IMR-90 (cell line): ENCODE results near the gene GABARAPL2. TPM values are rescaled to one million over a fixed set of nuclear protein-coding genes. Genes with fewer than 3 reads are reported as not detected.

ENCODE experiments used
- ATAC-seq: fragments of 200-7000 bp; cut with Tn5 transposase; 2 replicates; pipeline ENCODE4 v1.9.1; 2020; ENCODE audit warnings: low read depth, mild to moderate bottlenecking, moderate library complexity
- BruUV-seq: library from RNA; stranded (reverse); fragments of 400-500 nt; replicated peaks from 2 replicates; lab custom pipeline; 2021; lab: Mats Ljungman, UMichigan
- CTCF ChIA-PET: fragments of 300-600 bp; formaldehyde crosslinking; extraction: SDS; loops from one replicate; lab custom pipeline; 2021; ENCODE audit warnings: antibody characterized with exemption; lab: Yijun Ruan, JAX
- POLR2A ChIA-PET: fragments of 300-600 bp; sonication (Branson Sonifier 250); formaldehyde crosslinking; loops from one replicate; lab custom pipeline; 2022; ENCODE audit warnings: antibody characterized with exemption; ENCODE audit not compliant: unreplicated experiment; lab: Charles Lee
- DNase-seq: peaks from one replicate; pipeline ENCODE4 v3.0.0; 2013
- H2AFZ ChIP-seq: replicated peaks from 2 replicates; pipeline ENCODE3; 2013; ENCODE audit warnings: low read length, mild to moderate bottlenecking; ENCODE audit not compliant: poor library complexity
- H2AK5ac ChIP-seq: 2 replicates; pipeline ENCODE4 v1.6.1; 2013; ENCODE audit warnings: low read depth, low read length, inconsistent platforms
- H2AK9ac ChIP-seq: replicated peaks from 2 replicates; pipeline ENCODE3; 2013; ENCODE audit warnings: mild to moderate bottlenecking, low read depth, low read length, moderate library complexity; ENCODE audit not compliant: poor library complexity
- H2BK120ac ChIP-seq: 2 replicates; pipeline ENCODE4 v1.6.1; 2013; ENCODE audit warnings: low read depth, low read length, inconsistent platforms
- H2BK15ac ChIP-seq: 3 replicates; pipeline ENCODE4 v1.6.1; 2013; ENCODE audit warnings: low read depth, low read length, inconsistent platforms
- H2BK20ac ChIP-seq: 2 replicates; pipeline ENCODE4 v1.6.1; 2013; ENCODE audit warnings: low read depth, mild to moderate bottlenecking, inconsistent platforms, low read length, moderate library complexity
- H2BK5ac ChIP-seq: 2 replicates; pipeline ENCODE4 v1.6.1; 2013; ENCODE audit warnings: mild to moderate bottlenecking, low read depth, low read length, inconsistent platforms; ENCODE audit not compliant: poor library complexity, severe bottlenecking
- H3K14ac ChIP-seq: replicated peaks from 2 replicates; pipeline ENCODE4 v1.6.1; 2013; ENCODE audit warnings: low read depth, low read length, inconsistent platforms
- H3K18ac ChIP-seq: 2 replicates; pipeline ENCODE4 v1.6.1; 2013; ENCODE audit warnings: low read depth, low read length, control low read depth
- H3K23ac ChIP-seq: 2 replicates; pipeline ENCODE4 v1.6.1; 2013; ENCODE audit warnings: low read depth, low read length, inconsistent platforms
- H3K27ac ChIP-seq: 2 replicates; pipeline ENCODE4 v1.5.1; 2013; ENCODE audit warnings: mild to moderate bottlenecking, control low read depth, low read length; ENCODE audit not compliant: insufficient read depth
- H3K27me3 ChIP-seq: 2 replicates; pipeline ENCODE4 v1.6.1; 2013; ENCODE audit warnings: low read length; ENCODE audit not compliant: control insufficient read depth, insufficient read depth
- H3K36me3 ChIP-seq: 2 replicates; pipeline ENCODE4 v1.6.1; 2013; ENCODE audit warnings: low read length, mixed read lengths; ENCODE audit not compliant: control insufficient read depth, insufficient read depth
- H3K4ac ChIP-seq: 2 replicates; pipeline ENCODE4 v1.6.1; 2013; ENCODE audit warnings: low read depth, low read length, inconsistent platforms
- H3K4me1 ChIP-seq: 2 replicates; pipeline ENCODE4 v1.6.1; 2013; ENCODE audit warnings: low read length, mixed read lengths; ENCODE audit not compliant: control insufficient read depth, insufficient read depth
- H3K4me2 ChIP-seq: 2 replicates; pipeline ENCODE4 v1.6.1; 2013; ENCODE audit warnings: low read depth, mild to moderate bottlenecking, control low read depth, low read length, moderate library complexity
- H3K4me3 ChIP-seq: 2 replicates; pipeline ENCODE4 v1.5.1; 2013; ENCODE audit warnings: low read depth, mild to moderate bottlenecking, control low read depth, low read length, moderate library complexity; ENCODE audit not compliant: insufficient read depth
- H3K56ac ChIP-seq: 2 replicates; pipeline ENCODE4 v1.6.1; 2013; ENCODE audit warnings: low read length, inconsistent platforms; ENCODE audit not compliant: insufficient read depth; ENCODE audit errors: extremely low read depth
- H3K79me1 ChIP-seq, 2 experiments: 2 replicates each; pipeline ENCODE4 v1.6.1; 2013; ENCODE audit warnings: low read length in 2 of 2, inconsistent platforms in 1 of 2, low read depth in 1 of 2
- H3K9ac ChIP-seq: 2 replicates; pipeline ENCODE4 v1.6.1; 2013; ENCODE audit warnings: low read depth, low read length, control low read depth
- H3K9me1 ChIP-seq: 2 replicates; pipeline ENCODE4 v1.6.1; 2013; ENCODE audit warnings: low read length, inconsistent platforms; ENCODE audit not compliant: insufficient read depth
- H3K9me3 ChIP-seq: 2 replicates; pipeline ENCODE4 v1.6.1; 2013; ENCODE audit warnings: low read length; ENCODE audit not compliant: control insufficient read depth, insufficient read depth
- H4K20me1 ChIP-seq: 2 replicates; pipeline ENCODE4 v1.6.1; 2013; ENCODE audit warnings: low read length, inconsistent platforms; ENCODE audit not compliant: insufficient read depth
- H4K5ac ChIP-seq: 2 replicates; pipeline ENCODE4 v1.6.1; 2013; ENCODE audit warnings: mild to moderate bottlenecking, low read depth, low read length, control low read depth
- H4K8ac ChIP-seq, 2 experiments: 2 replicates each; pipeline ENCODE4 v1.6.1; 2013; ENCODE audit warnings: low read depth in 2 of 2, low read length in 2 of 2, control low read depth in 1 of 2, inconsistent platforms in 1 of 2
- H4K91ac ChIP-seq: 2 replicates; pipeline ENCODE4 v1.6.1; 2013; ENCODE audit warnings: low read depth, low read length, inconsistent platforms; ENCODE audit not compliant: insufficient read depth
- BHLHE40 ChIP-seq: fragments of 150-350 bp; IDR thresholded peaks from 2 replicates; pipeline ENCODE4 v1.6.1; 2016; ENCODE audit warnings: mild to moderate bottlenecking, low read depth, low read length
- CEBPB ChIP-seq: IDR thresholded peaks from 2 replicates; pipeline ENCODE4 v1.6.1; 2012; ENCODE audit warnings: low read depth, low read length, improper control_type of control experiment
- FOS ChIP-seq: fragments of 150-350 bp; IDR thresholded peaks from 2 replicates; pipeline ENCODE4 v1.6.1; 2016; ENCODE audit warnings: low read depth, low read length
- MAFK ChIP-seq: IDR thresholded peaks from 2 replicates; pipeline ENCODE4 v1.6.1; 2012; ENCODE audit warnings: low read depth, low read length, improper control_type of control experiment
- MAZ ChIP-seq: IDR thresholded peaks from 2 replicates; pipeline ENCODE4 v1.6.1; 2012; ENCODE audit warnings: low read depth, mild to moderate bottlenecking, low read length, improper control_type of control experiment, moderate library complexity, borderline replicate concordance
- MXI1 ChIP-seq: IDR thresholded peaks from 2 replicates; pipeline ENCODE4 v1.6.1; 2012; ENCODE audit warnings: low read depth, mild to moderate bottlenecking, low read length, moderate library complexity, borderline replicate concordance
- NFE2L2 ChIP-seq: fragments of 150-350 bp; IDR thresholded peaks from 2 replicates; pipeline ENCODE4 v1.6.1; 2016; ENCODE audit warnings: low read depth, mild to moderate bottlenecking, low read length
- POLR2A ChIP-seq: IDR thresholded peaks from 2 replicates; pipeline ENCODE4 v1.6.1; 2012; ENCODE audit warnings: mild to moderate bottlenecking, low read depth, low read length
- RCOR1 ChIP-seq: IDR thresholded peaks from 2 replicates; pipeline ENCODE4 v1.6.1; 2012; ENCODE audit warnings: mild to moderate bottlenecking, low read length, improper control_type of control experiment; ENCODE audit not compliant: insufficient replicate concordance
- SMC3 ChIP-seq: fragments of 150-350 bp; IDR thresholded peaks from 2 replicates; pipeline ENCODE4 v1.6.1; 2016; ENCODE audit warnings: low read depth, mild to moderate bottlenecking, antibody characterized with exemption, low read length, moderate library complexity
- WGBS, 2 experiments: methylation state at CpG; one replicate each; pipeline versions ENCODE4 v1.1.5 to v1.1.7; 2013; ENCODE audit warnings: missing lambda C conversion rate in 2 of 2; ENCODE audit not compliant: insufficient read length in 1 of 2; ENCODE audit errors: extremely low coverage in 2 of 2; 5-methylcytosine and 5-hydroxymethylcytosine counted together
- dilution Hi-C: fragments of 300-500 bp; cut with HindIII; formaldehyde crosslinking; loops from one replicate; pipeline ENCODE4 v1.14.3; 2018; ENCODE audit warnings: low sequenced_read_pairs; ENCODE audit not compliant: unreplicated experiment
- in situ Hi-C: fragments of 300-500 bp; cut with MboI; formaldehyde crosslinking; loops from 3 replicates; pipeline ENCODE4 v1.14.3; 2019; ENCODE audit warnings: low sequenced_read_pairs, inconsistent platforms, mixed read lengths
- intact Hi-C: fragments of 100-400 bp; cut with micrococcal nuclease; formaldehyde crosslinking; loops from 2 replicates; pipeline ENCODE4 v1.10.0; 2022
- polyA plus RNA-seq, 3 experiments: library from polyadenylated mRNA; depleted of rRNA; stranded (reverse); fragments of >200 nt; gene quantifications; 2 replicates each; pipeline ENCODE4 v1.2.3, GENCODE V29; 2012; ENCODE audit warnings: low replicate concordance in 1 of 3
- total RNA-seq: library from RNA; depleted of rRNA; stranded (reverse); fragments of >200 nt; gene quantifications from 2 replicates; pipeline ENCODE4 v1.2.3, GENCODE V29; 2012
- TF ChIP-seq, protein P1 (sequence below): fragments of 150-350 bp; IDR thresholded peaks from 2 replicates; pipeline ENCODE4 v1.6.1; 2017; ENCODE audit warnings: mild to moderate bottlenecking, antibody characterized with exemption, low read length, low read depth
- TF ChIP-seq, protein P2 (sequence below): fragments of 150-350 bp; IDR thresholded peaks from 2 replicates; pipeline ENCODE4 v1.6.1; 2016; ENCODE audit warnings: low read depth, mild to moderate bottlenecking, low read length, moderate library complexity, borderline replicate concordance
- TF ChIP-seq, protein P3 (sequence below): conservative IDR thresholded peaks from 2 replicates; pipeline ENCODE4 v1.5.1; 2012; ENCODE audit warnings: mild to moderate bottlenecking, low read depth, low read length, improper control_type of control experiment

The GABARAPL2 gene
- total and polyA plus RNA-seq, 2 of the 4 experiments (the other 2 are of a cell fraction): 33.3 to 65.9 TPM

DNA sequence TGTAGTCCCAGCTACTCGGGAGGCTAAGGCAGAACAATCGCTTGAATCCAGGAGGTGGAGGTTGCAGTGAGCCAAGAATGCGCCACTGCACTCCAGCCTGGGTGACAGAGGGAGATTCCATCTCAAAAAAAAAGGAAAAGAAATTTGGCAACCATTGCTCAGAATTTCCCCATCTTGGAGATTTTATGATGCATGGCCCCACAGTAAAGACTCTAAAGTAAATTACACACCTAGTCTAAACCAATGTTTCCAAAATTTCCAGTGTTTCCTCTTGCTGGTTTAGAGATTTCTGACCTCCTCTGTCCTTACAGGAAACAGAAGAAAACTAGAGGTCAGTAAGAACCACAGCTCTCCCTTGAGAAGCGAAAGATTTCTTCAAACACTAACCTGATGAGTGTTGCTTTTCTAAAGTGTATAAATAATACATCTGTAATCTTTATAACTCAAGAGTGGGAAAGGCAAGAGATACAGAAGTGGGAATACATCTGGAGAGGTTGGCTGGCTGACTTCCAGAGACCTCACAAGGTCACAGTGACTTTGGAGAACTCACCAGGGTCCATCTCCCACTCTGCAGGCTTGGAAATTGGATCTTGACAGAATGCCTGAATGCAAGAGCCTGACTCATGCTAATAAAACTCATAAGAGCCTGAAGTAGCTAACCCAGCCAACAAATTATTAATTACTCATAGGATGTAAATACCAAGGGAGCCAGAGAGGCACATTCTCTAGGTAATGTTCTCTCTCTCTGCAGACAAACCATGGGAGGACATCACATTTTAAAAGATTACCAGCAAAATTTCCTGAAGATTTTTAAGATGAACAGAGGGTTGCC is 48.1 kb downstream of the GABARAPL2 start (continued):
- no peak for TF ChIP-seq SMC3

DNA sequence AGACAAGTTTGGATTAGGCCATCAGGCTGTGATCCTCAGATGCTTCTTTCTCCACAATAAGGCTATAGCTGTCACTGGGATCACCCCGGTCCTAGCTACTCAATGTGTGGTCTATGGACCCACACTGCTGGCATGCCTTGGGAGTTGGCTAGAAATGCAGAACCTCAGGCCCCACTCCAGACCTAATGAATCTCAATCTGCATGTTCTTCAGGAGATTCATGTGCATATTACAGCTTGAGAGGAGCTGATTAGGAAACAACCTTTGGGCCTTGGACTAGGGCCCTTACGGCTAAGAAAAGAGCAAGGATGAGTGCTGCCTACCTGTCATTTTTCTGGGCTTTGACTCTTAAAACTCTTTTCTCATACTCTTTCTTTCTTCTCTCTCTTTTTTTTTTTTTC is 49.4 kb downstream of the GABARAPL2 start:
- no peaks in the 10 kb centered on the region for H3K9me3 ChIP-seq
- H2AFZ ChIP-seq: no peak overlapping the region
- no peaks in the 10 kb centered on the region; the same call in 1 of the 2 replicates for H3K9me1 ChIP-seq
- H3K9ac ChIP-seq: no peak overlapping the region
- CTCF ChIA-PET: no interaction called here
- dilution Hi-C loops: no loop called here
- no peak overlapping the region for H3K18ac ChIP-seq
- H2AK5ac ChIP-seq: no peak overlapping the region
- no peak overlapping the region for H4K5ac ChIP-seq
- no peak overlapping the region for H2BK15ac ChIP-seq
- in situ Hi-C loops: no loop called here
- H3K4me3 ChIP-seq: no peak overlapping the region
- no peak overlapping the region for H3K56ac ChIP-seq
- H4K20me1 ChIP-seq: no peaks in the 10 kb centered on the region
- no peaks in the 10 kb centered on the region for H3K4me1 ChIP-seq
- H3K79me1 ChIP-seq: peaks cover 7 to 14% of the 10 kb centered on the region in 2 experiments
- 100% methylated on average over 1 of the region's 2 CpGs; no CpG with 5 or more reads in 1 of the 2 experiments for WGBS, 2 experiments
- DNase-seq (no peak), ATAC-seq (no peak)
- H4K91ac ChIP-seq: no peak overlapping the region
- H3K14ac ChIP-seq: no peak overlapping the region; the same call in 1 of the 2 replicates
- no peak overlapping the region for H3K4ac ChIP-seq
- no TSS peak for BruUV-seq
- no peak overlapping the region for H2BK120ac ChIP-seq
- intact Hi-C loops: no loop called here
- H4K8ac ChIP-seq: no peak overlapping the region
- peak overlapping the region; percentile 88 for H2AK9ac ChIP-seq
- H3K4me2 ChIP-seq: no peak overlapping the region
- H3K36me3 ChIP-seq: peaks cover 49% of the 10 kb centered on the region
- H3K27ac ChIP-seq: no peak overlapping the region
- H3K27me3 ChIP-seq: no peaks in the 10 kb centered on the region
- H2BK5ac ChIP-seq: no peak overlapping the region
- TF ChIP-seq MAZ: no peak
- TF ChIP-seq FOS: no peak
- no peak for TF ChIP-seq MAFK
- no peak for TF ChIP-seq NFE2L2
- no peak for TF ChIP-seq BHLHE40
- TF ChIP-seq, protein P1, sequence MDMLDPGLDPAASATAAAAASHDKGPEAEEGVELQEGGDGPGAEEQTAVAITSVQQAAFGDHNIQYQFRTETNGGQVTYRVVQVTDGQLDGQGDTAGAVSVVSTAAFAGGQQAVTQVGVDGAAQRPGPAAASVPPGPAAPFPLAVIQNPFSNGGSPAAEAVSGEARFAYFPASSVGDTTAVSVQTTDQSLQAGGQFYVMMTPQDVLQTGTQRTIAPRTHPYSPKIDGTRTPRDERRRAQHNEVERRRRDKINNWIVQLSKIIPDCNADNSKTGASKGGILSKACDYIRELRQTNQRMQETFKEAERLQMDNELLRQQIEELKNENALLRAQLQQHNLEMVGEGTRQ: no peak
- no peak for TF ChIP-seq RCOR1
- no peak for TF ChIP-seq CEBPB
- TF ChIP-seq MXI1: no peak
- TF ChIP-seq POLR2A: no peak
- TF ChIP-seq, protein P2, sequence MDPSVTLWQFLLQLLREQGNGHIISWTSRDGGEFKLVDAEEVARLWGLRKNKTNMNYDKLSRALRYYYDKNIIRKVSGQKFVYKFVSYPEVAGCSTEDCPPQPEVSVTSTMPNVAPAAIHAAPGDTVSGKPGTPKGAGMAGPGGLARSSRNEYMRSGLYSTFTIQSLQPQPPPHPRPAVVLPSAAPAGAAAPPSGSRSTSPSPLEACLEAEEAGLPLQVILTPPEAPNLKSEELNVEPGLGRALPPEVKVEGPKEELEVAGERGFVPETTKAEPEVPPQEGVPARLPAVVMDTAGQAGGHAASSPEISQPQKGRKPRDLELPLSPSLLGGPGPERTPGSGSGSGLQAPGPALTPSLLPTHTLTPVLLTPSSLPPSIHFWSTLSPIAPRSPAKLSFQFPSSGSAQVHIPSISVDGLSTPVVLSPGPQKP: no peak
- TF ChIP-seq, protein P3, sequence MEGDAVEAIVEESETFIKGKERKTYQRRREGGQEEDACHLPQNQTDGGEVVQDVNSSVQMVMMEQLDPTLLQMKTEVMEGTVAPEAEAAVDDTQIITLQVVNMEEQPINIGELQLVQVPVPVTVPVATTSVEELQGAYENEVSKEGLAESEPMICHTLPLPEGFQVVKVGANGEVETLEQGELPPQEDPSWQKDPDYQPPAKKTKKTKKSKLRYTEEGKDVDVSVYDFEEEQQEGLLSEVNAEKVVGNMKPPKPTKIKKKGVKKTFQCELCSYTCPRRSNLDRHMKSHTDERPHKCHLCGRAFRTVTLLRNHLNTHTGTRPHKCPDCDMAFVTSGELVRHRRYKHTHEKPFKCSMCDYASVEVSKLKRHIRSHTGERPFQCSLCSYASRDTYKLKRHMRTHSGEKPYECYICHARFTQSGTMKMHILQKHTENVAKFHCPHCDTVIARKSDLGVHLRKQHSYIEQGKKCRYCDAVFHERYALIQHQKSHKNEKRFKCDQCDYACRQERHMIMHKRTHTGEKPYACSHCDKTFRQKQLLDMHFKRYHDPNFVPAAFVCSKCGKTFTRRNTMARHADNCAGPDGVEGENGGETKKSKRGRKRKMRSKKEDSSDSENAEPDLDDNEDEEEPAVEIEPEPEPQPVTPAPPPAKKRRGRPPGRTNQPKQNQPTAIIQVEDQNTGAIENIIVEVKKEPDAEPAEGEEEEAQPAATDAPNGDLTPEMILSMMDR: no peak
- H3K23ac ChIP-seq: no peak overlapping the region
- POLR2A ChIA-PET: no interaction called here
- no peak overlapping the region for H2BK20ac ChIP-seq
